HG03060 (cell line): Measurements from ENCODE around the gene FIBIN.

ENCODE experiments used
- ATAC-seq: cut with Tn5 transposase; IDR thresholded peaks from one replicate; pipeline ENCODE4 v1.9.1; 2021; ENCODE audit warnings: low read depth, moderate number of reproducible peaks; ENCODE audit not compliant: unreplicated experiment

FIBIN gene

DNA sequence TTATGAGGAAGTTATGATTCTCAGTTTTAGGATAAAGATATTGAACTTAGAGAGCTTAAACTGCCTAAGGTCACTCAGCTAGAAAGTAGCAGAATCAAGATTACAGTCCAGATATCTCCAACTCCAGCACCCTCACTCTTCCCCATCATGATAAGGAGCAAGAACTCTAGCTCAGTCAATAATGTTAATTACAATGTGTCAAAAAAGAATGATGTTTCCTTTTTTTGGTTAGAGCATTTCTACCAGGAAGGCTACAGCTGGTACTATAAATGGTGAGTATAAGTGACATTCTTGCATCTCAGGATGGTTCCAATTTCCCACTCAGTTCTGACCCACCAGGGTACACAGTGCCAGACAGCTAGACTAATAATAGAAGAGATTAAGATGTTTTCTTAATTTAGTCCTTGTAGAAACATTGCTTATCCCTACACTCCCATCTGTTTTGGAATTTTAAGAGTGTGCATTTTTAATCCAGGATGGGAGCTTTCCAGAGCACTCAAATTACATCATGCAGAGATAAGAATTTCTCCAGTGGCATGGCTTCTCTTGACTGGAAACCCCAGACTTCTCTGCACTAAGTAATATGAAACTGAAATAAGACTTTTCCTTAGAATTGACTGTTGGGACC is 25.1 kb downstream of the FIBIN start:
- ATAC-seq: no peak

DNA sequence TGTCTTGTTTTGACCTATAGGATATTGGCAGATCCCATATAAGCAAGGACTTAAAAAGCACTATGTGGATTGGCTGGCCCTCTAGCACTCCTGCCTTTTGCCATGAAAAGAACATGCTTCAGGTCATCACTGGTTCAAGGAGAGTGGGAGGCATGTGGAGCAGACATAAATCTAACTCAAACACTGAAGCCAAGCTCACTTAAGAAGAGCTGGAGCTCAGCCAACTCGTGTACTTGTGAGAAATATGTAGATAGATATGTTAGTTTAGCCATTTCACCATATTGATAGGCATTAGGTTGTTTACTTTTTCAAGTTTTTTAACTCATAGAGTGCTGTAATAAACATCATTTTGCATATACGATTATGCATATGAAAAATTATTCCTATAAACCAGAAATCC is 26.8 kb downstream of the FIBIN start:
- no peak for ATAC-seq

DNA sequence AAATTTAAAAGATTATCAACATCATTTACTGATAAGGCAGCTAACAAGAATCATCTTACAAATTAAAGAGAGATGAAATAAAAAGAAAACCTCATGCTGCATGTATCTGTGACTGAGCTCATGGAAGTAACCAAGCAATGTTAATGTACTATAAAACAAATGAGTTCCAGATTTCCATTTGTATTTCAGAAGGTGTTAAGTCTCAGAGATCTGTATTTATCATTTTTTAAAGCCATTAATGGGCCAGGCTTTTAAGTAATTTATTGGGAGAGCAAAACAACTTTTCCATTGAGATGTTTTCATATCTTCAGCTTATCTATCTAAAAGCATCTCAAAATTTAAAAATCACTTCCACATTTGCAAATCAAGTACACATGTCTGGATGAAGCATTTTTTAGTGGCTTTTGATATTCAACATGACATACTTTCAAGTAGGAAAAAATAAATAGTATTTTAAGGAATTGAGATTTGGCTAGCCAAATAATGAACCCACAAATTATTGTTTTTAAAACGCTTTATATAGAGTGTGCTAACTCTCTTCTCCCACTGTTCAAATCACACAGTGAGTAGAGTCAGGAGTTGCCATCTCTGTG is 28.8 kb downstream of the FIBIN start:
- ATAC-seq: no peak

DNA sequence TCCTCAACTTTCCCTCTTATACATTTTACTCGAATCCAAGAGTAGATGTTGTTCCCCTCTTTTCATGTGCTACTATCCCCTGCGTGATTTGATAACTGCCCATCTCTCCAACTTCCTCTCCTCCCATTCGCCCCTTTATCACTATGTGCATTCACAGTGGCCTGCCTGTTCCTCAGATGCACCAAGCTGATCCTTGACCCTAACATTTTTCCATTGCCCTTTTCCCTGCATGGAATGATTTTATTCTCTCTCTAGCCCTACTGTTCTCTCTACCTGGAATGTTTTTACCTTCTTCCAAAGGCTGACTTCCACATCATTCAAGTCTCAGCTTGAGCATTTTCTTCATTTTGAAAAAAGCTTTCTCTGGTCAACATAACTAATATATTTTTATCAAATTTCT is 31.0 kb downstream of the FIBIN start:
- no peak for ATAC-seq

DNA sequence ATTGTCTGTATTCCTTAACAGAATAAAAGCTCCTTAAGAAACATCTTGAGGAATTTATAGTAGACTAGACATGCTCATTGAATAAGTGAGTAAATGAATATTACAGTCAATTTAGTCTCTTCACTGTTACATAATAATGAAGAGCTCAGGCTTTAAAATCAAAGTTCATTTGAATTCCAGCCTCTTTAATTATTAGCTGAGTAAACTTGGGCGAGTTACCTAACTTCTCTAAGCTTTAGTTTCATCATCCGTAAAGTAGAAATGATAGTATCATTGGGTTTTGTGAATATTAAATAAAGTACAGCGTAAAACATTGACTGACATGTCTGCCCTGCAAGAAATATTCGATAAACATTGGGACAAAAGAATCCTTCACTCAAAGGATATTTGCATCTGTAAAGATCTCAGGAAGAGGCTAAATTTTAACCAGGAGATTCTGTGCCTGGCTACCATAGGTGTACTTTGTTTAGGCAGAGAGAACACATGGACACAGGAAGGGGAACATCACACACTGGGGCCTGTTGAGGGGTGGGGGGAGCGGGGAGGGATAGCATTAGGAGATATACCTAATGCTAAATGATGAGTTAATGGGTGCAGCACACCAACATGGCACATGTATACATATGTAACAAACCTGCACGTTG is 31.5 kb downstream of the FIBIN start:
- no peak for ATAC-seq

DNA sequence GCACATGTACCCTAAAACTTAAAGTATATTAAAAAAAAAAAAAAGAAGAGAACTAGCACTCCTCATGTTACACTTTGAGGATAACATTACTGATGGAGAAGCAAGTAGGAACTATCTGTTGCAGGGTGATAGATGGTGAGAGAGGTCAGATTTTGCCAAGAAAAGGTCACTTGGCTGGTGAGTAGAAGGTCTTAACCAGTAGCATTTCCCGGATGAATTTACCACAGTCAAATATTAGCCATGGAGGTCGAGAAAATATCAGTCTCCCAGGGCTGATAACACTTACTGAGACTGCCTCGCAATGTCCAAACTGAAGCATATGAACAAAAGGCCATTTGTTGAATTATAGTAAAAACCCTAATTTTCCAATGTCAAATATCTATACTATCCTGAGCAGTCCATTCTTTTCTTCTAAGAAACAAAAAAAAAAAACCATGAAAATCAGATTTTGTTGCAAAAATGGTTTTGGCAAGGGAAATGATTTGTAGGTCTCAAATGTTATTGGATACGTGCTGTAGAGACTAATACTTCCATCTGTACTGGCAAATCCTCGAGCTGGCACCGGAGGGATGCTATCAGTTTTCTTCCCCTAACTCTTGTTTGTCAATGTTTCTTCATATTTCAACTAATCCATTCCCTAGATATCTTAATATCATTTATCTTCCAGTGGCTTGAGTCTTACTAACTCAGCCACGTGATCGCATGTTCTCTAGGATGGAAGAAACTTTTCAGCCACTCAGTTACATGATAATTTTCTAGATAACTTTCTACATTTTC is 32.2 kb downstream of the FIBIN start:
- ATAC-seq: no peak

DNA sequence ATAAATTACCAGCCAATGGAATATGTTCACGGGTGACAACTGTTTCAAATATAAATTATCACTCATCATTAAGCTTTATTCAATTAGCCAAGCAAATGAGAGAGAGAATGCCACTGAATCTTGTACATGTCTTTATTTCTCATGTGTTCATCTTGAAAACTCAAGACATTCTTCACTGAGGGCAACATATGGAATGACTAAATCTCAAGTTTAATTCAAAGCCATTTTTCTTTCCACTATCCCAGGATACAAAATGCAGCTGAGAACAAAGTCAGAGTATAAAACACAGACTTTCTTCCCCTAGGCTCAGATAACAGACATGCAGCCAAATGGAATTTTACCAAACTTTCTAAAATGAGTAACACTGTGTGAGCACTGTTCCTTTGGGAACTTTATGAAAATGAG is 34.7 kb downstream of the FIBIN start:
- ATAC-seq: no peak

DNA sequence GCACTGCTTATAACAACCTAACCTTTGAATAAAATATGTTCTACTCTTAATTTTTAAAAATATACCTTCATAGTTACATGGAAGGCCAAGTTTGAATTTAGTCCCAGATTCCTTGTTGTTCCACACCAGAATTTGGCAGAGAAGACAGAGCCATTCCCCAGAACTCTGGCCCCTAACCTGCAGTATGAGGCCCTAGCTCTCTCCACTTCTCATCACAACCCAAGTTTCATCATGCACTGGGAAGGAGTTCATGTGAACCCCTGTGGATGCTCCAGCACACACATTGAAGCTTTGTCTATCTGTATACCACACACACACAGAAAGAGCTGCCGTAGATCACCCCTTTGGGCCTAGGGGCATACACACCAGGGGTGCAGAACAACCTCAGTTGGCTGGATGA is 36.1 kb downstream of the FIBIN start:
- ATAC-seq: no peak

DNA sequence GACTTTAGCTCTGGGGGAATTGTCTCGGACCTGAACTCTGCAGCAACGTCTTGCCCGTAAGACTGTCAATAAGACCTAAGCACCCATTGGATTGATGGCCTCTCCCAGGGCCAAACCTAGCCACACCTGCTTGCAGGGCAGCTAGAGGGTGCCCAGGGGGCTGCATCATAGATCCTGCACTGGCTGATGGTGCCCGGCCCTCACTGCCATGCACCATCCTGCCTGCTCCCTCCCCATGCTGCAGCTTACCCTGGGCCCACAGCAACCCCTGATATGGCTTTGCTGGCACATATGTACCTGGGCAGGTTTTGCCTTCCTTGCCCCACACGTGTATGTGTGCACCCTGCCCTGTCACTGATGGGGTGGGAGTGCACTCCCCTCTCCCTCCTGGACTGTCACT is 37.8 kb downstream of the FIBIN start:
- ATAC-seq: no peak

DNA sequence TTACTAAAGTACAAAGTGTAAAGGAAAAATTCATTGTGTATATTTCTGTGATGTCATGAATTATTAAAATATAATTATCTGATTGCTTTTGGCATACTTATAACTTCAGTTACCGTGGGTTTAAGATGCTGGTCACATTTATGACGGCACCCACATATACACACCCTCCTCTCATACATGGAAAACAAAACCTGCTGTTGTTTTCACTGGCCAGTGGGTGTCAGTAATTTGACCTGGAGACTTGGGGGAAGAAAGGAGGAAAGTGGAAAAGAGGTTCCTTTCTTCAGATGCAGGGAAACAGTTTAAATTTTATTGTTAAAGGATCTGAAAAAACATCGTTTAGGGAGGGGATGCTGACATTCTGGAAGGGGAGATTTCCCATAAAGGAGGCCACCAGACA is 46.0 kb downstream of the FIBIN start:
- ATAC-seq: no peak

DNA sequence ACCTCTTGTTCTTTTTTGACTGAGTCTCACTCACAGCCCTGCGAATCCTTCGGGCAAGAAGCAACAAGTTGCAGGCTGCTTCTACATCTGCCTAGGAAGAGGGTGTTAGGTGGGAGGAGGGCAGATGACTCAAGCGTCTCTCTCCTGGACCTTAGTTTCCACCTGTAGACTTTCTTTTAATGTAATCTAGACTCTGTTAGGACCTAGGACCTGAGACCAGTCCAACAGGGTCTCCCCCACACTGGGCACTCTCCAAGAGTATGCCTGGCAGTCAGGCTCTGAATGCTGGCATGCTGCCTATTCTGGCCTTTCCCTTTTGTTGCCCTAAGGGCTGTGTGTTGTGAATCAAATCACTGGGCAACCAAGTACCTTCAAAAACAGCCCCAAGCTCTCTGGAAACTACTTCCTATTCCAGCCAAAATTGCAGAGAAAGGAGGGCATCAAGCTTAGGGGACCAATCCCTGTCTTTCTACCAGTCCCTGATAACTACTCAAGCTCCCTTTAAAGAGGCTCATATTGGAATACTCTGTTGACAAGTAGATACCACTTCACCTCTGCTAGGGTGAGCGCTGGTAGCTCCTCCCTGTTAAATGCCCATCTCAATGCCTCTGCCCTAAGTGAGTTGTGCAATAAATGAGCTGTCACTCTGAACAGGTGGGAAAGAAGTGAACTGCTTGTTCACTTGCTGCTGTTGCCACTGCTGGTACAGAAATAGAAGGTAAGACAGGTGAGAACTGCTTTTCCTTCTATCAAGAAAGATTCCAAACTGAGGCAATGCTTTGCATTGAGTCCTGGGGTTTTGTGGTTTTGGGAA is 46.6 kb downstream of the FIBIN start, which contains the start of gene BBOX1:
Gene BBOX1, plus strand, starts transcription at position 514 of the 814 bp plus-strand sequence. CDS start 14,616 bp downstream, outside the sequence.
- no peak for ATAC-seq

DNA sequence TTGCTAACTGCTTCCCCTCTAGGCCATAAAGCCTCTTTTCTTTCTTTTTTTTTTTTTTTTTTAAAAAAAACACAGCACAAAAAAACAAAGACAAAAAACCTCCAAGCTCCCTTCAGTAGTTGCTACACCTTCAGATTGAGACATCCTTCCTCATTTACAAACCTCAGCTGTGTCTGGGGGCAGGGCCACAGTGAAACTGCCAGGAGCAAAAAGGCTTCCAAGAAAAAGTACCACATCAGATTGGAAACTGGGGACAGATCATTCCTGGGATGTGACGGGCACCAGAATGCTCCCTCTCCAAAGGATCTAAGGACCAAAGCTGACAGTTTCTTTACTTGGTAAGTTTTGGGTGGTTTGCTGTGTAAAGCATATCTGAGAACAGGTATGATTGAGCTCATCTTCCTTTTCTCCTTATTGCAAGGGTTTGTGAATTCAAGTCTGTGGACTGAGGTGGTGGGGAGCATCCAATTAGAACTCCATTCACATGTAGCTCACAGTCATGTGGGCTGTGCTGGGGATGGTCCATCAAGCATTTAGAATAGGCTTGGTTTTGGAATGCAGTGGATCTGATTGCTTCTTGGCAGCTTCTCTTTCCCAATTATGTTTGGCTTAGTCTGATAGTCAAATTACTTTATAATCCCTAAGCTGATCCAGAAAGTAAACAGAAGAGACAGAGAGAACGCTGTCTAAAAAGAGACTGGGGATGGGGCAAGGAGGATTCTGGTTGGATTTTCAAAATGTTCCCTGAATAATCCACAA is 47.4 kb downstream of the FIBIN start:
- ATAC-seq: no peak
